Measurements from ENCODE around the gene SERPING1. TPM values are rescaled to one million over a fixed set of nuclear protein-coding genes. Genes with fewer than 3 reads are reported as not detected.

The SERPING1 gene
- 0.10 and 0.48 TPM in 2 replicates for total RNA-seq (2014; rRNA removed; shearing (Covaris generic))

DNA sequence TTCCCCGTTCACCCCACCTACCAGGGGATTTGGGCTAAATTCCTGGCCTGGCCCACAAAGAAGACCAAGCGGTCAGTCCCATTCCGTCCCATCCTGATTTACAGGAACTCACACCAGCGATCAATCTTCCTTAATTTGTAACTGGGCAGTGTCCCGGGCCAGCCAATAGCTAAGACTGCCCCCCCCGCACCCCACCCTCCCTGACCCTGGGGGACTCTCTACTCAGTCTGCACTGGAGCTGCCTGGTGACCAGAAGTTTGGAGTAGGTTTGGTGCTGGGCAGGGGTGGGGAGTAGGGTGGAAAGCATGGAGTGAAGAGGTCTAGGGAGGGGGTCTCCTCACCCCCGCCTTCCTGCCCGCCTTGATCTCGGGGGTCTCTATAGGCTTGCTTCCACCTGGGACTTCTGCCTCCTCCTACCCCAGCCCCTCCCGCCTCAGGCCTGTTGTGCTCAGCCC lies at the start of gene SERPING1:
SERPING1 (plus strand) TSS at position 225 of the 455 bp plus-strand sequence. CDS start 586 bp downstream, outside the sequence.
- no peak for DNase-seq (ENCODE audit: low read depth)

GRCh38 chr11:57547854-57548377 lies 49.6 kb upstream of the SERPING1 start:
- no peak for DNase-seq (ENCODE audit: low read depth)

DNA sequence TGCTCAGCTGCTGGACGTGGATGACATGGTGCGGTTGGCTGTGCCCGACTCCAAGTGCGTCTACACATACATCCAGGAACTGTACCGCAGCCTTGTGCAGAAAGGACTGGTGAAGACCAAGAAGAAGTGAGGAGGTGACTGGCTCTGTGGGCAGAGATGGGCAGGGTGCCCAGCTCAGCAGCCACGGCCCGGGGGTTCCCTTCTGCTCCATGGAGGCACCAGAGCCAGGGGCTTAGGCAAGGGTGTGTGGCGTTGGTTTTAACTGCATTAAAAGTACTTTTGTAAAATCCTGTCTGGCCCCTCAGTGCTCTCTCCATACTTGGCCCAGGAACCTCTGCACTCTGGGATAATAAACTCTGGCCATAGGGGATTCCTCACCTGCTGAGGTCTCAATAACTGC lies 47.5 kb upstream of the SERPING1 start:
- no peak for DNase-seq (ENCODE audit: low read depth)

- no peak for DNase-seq (ENCODE audit: low read depth)
Measured at GRCh38 chr11:57551941-57552340, 45.5 kb upstream of the SERPING1 start.

- no peak for DNase-seq (ENCODE audit: low read depth)
Measured at GRCh38 chr11:57552479-57552878, 45.0 kb upstream of the SERPING1 start.

GRCh38 chr11:57555393-57555792 lies 42.1 kb upstream of the SERPING1 start:
- no peak for DNase-seq (ENCODE audit: low read depth)

- DNase-seq (ENCODE audit: low read depth), result no peak
Measured at GRCh38 chr11:57556041-57556440, 41.4 kb upstream of the SERPING1 start.

DNA sequence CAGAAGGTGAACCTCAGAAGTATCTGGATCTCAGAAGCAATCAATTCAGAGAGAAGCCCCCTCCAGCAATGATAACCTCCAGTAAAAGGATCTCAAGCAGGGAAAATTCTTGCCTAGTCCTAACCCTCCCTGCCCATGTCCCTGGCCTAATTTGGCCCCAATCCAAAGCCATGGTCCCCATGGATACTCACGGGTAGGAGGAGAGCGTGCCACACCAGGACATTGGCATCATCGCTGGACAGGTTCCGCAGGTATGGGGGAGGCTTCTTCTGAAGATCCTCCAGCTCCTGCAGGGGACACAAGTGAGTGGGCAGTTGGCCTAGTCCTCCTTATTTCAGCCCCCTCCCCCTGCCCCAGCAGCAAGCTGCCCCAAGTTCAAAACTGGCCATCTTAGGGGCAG lies 37.3 kb upstream of the SERPING1 start:
- DNase-seq (ENCODE audit: low read depth), result no peak

GRCh38 chr11:57562596-57562995 lies 34.9 kb upstream of the SERPING1 start:
- DNase-seq (ENCODE audit: low read depth), result no peak

DNA sequence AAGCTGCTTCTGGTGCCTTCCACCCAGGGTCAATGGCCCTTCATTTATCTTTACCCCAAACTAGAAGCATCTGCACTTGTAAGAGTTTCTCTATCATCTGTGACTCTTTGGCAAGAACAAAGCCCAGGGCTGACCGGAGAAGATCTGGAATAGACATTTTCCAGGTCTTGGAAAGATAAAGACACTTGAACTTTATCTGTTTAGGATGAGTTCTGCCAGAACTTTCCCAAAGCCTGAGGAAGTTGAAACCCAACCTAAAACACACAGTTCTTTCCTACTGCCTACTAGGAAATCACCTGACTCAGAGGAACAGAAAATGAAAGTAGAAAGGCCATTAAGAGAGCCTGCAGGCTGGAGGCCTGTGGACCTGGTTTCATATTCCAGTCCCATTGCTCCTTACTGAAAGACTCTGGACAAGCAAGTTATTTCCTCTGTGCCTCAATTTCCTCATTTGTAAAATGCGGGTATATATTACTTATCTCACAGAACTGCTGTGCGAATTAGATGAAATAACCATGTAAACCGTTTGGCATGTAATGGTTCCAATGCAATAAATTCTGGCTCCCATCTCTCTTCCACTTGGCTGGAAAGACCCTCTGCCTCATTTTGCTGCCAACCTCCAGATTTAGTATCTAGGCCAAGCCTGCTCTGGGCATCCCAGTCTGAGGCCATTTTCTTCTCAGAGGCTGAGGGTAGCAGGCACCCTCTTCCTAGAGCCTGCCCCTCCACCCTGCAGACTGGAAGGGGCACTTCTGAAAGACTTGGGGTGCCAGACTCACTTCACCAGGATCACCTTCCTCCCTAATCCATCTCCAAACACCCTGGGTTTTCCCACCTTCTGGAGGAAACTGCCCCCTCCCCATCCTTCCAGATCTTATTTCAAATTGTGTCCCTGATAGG lies 31.2 kb upstream of the SERPING1 start:
- DNase-seq (ENCODE audit: low read depth), result peak; percentile 54

GRCh38 chr11:57566905-57567514 lies 30.5 kb upstream of the SERPING1 start:
- DNase-seq (ENCODE audit: low read depth), result no peak

GRCh38 chr11:57567515-57568329 lies 29.8 kb upstream of the SERPING1 start, which contains the start of gene UBE2L6:
UBE2L6 (minus strand) TSS chr11:57567672; CDS start chr11:57567611, 61 bp downstream.
- DNase-seq (ENCODE audit: low read depth), result peak; percentile 24

GRCh38 chr11:57568330-57568766 lies 29.1 kb upstream of the SERPING1 start:
- peak; percentile 69 for DNase-seq (ENCODE audit: low read depth)

- DNase-seq (ENCODE audit: low read depth), result no peak
Measured at GRCh38 chr11:57571606-57572005, 25.9 kb upstream of the SERPING1 start.

DNA sequence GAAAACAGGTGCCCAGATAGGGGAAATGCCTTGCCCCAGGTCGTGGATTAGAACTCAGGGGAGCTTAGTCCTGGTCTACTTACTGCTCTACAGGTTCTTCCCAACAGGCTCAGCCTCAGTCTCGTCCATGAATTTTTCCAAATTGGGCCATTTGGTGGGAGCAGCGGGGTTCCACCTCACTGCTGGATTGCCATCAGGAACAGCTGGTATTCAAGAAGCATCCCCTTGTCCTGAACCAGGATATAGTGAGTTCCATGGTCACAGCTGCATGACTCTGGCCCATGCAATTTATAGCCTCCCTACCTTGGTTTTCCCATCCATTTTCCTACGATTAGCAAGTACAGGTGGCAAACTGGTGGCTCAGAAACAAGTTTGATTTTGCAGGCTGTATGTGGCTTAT lies 23.4 kb upstream of the SERPING1 start:
- DNase-seq (ENCODE audit: low read depth), result no peak

DNA sequence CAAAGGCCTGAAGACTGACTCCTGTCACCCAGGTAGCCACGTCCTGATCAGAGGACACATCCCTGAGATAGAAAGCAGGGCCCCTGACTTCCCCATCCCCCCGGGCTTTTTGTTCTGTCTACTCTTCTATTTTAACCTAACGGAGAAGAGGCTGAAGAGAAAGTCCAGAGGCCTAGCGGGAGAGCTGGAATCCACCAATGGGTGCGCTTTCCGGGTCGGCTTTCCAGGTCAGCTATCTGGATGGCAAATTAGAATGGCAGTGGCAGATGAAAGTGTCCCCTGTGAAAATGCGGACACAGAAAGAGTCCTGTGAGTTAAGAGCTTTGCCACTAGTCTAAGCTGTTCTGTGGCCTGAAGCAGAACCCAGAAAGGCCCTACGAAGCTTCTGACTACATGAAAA lies 13.1 kb upstream of the SERPING1 start:
- no peak for DNase-seq (ENCODE audit: low read depth)

GRCh38 chr11:57585301-57585700 lies 12.2 kb upstream of the SERPING1 start:
- DNase-seq (ENCODE audit: low read depth), result no peak

- DNase-seq (ENCODE audit: low read depth), result no peak
Measured at GRCh38 chr11:57586711-57587245, 10.7 kb upstream of the SERPING1 start.

DNA sequence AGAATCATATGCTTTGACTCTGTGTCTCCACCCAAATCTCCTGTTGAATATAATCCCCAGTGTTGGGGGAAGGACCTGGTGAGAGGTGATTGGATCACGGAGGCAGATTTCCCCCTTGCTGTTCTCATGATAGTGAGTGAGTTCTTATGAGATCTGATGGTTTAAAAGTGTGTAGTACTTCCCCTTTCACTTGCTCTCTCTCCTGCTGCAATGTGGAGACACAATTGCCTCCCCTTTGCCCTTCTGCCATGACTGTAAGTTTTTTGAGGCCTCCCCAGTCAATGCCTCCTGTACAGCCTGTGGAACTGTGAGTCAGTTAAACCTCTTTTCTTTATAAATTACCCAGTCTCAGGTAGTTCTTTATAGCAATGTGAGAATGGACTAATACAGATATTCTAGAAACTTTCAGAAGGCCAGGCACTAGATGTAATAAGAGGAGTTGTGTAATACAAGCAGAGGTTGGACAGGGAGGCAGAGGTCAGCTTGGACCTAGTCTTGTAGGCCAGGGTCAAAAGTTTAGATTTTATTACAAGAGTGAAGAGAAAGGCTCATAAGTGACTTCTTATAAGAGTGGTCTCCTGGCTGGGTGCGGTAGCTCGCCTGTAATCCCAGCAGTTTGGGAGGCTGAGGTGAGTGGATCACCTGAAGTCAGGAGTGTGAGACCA lies 9.3 kb upstream of the SERPING1 start:
- DNase-seq (ENCODE audit: low read depth), result no peak

- DNase-seq (ENCODE audit: low read depth), result no peak
Measured at GRCh38 chr11:57596266-57596885, 1.1 kb upstream of the SERPING1 start.
